ENCODE data around the gene HNMT. TPM values are rescaled to one million over a fixed set of nuclear protein-coding genes. Genes with fewer than 3 reads are reported as not detected.
"Not testable (repeated sequence)": the region's sequence is repeated elsewhere in the genome, so short reads cannot be mapped to it uniquely, and the experiment has no call there.

HNMT gene
- total and polyA plus RNA-seq, 11 donors = 4.5 to 38.1 (median 10.2) TPM

DNA sequence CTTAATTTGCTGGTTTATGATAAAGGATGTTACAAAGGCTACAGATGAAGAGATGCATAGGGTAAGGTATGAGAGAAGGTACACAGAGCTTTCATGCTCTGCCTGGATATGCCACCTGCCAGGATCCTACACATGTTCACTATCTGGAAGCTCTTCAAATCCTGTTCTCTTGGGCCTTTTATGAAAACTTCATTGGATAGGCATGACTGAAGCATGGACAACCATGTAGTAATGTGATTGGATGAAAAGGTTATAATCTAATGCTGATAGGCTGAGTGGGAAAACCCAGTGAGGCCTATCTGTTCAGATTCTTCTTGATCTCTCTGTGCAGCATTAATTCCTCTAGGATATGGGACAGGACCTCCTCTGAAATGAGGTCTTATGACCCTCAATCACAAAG is 26.8 kb downstream of the HNMT start:
- Histone ChIP-seq H3K27me3 (no peaks in the 10 kb centered on the region), H3K4me3 (no peak overlapping the region), H3K36me3 (peaks cover 0 to 23% (median 0%) of the 10 kb centered on the region in 9 donors), H3K4me1 (no peaks in the 10 kb centered on the region), H3K27ac (no peak overlapping the region), H3K9me3 (peaks cover 0 to 25% (median 0%) of the 10 kb centered on the region in 12 donors)
- DNase-seq (no peak), ATAC-seq (no peak)
- intact Hi-C loops (cut with DNase I) = no loop called here
- TF ChIP-seq POLR2A (IDR thresholded peaks at IDR 0.05) = no peak
- TF ChIP-seq, protein P1, sequence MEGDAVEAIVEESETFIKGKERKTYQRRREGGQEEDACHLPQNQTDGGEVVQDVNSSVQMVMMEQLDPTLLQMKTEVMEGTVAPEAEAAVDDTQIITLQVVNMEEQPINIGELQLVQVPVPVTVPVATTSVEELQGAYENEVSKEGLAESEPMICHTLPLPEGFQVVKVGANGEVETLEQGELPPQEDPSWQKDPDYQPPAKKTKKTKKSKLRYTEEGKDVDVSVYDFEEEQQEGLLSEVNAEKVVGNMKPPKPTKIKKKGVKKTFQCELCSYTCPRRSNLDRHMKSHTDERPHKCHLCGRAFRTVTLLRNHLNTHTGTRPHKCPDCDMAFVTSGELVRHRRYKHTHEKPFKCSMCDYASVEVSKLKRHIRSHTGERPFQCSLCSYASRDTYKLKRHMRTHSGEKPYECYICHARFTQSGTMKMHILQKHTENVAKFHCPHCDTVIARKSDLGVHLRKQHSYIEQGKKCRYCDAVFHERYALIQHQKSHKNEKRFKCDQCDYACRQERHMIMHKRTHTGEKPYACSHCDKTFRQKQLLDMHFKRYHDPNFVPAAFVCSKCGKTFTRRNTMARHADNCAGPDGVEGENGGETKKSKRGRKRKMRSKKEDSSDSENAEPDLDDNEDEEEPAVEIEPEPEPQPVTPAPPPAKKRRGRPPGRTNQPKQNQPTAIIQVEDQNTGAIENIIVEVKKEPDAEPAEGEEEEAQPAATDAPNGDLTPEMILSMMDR (IDR thresholded peaks at IDR 0.05) = no peak

DNA sequence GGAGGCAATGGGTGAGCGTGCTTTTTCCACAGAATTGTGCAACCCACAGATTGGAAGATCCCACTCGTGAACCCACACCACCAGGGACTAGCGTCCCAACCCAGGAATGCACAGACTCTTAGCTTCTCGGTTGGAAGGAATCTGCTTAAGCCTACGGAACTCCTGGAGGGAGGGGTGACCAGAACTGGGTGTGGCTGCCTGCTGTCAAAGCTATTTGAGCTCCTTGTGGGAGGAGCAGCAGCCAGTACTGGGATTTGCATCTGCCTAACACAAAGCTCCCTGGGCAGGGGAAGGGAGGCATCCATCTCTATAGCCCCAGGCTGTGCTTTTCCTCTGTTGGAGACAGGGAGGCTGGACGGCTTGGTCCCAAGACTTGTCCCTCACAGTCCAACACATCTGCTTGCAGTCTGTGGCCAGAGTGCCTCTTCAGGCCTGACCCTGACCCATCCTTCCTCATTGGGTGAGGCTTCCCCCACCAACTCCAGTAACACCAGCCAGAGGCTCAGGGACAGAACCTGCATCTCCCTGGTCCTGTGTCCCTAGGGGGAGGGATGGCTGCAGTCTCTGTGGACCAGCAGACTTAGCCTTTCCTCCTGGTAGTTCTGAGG is 27.9 kb downstream of the HNMT start:
- 88 to 98% (median 93%) methylated on average over 6 of the region's 6 CpGs for WGBS, 4 donors
- no peak overlapping the region for H3K27ac ChIP-seq

DNA sequence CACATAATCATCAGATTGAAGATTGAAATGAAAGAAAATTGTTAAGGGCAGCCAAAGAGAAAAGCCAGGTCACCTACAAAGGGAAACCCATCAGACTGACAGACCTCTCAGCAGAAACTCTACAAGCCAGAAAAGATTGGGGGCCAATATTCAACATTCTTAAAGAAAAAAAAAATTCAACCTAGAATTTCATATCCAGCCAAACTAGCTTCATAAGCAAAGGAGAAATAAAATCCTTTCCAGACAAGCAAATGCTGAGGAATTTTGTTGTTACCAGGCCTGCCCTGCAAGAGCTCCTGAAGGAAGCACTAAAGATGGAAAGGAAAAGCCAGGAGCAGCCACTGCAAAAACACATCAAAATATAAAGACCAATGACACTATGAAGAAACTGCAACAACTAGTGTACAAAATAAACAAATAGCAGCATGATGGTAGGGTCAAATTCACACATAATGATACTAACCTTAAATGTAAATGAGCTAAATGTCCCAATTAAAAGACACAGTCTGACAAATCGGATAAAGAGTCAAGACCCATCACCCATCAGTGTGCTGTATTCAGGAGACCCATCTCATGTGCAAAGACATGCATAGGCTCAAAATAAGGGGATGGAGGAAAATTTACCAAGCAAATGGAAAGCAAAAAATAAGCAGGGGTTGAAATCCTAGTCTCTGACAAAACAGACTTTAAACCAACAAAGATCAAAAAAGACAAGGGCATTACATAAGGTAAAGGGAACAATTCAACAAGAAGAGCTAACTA is 29.6 kb downstream of the HNMT start:
- WGBS, 4 donors = 81 to 97% (median 92%) methylated on average over 1 of the region's 1 CpG
- ATAC-seq; H3K27me3 ChIP-seq; intact Hi-C loops (cut with DNase I); H3K4me1 ChIP-seq; DNase-seq; H3K27ac ChIP-seq; H3K4me3 ChIP-seq: not testable (repeated sequence)
- peaks cover 0 to 19% (median 0%) of the 10 kb centered on the region in 9 donors for H3K36me3 ChIP-seq
- peaks cover 0 to 25% (median under 1%) of the 10 kb centered on the region in 12 donors for H3K9me3 ChIP-seq

More for the DNA sequence above, 27.9 kb downstream of the HNMT start:
- no peaks in the 10 kb centered on the region for H3K4me1 ChIP-seq
- peaks cover 0 to 27% (median under 1%) of the 10 kb centered on the region in 12 donors for H3K9me3 ChIP-seq
- H3K36me3 ChIP-seq = peaks cover 0 to 23% (median 0%) of the 10 kb centered on the region in 9 donors
- DNase-seq (peak in 1 of 5 donors; percentile 17), ATAC-seq (no peak)
- intact Hi-C loops (cut with DNase I) = no loop called here
- no peaks in the 10 kb centered on the region for H3K27me3 ChIP-seq
- TF ChIP-seq POLR2A (IDR thresholded peaks at IDR 0.05) = no peak
- TF ChIP-seq, protein P1 (IDR thresholded peaks at IDR 0.05) = no peak
- no peak overlapping the region for H3K4me3 ChIP-seq

DNA sequence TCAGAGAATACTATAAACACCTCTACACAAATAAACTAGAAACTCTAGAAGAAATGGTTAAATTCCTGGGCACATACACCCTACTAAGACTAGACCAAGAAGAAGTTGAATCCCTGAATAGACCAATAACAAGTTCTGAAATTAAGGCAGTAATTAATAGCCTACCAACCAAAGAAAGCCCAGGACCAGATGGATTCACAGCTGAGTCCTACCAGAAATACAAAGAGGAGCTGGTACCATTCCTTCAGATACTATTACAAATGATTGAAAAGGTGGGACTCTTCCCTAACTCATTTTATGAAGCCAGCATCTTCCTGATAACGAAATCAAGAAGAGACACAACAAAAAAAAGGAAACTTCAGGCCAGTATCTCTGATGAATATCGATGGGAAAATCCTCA is 31.1 kb downstream of the HNMT start:
- H3K9me3 ChIP-seq = peaks cover 0 to 25% (median 0%) of the 10 kb centered on the region in 12 donors
- intact Hi-C loops (cut with DNase I) = not testable (repeated sequence)

DNA sequence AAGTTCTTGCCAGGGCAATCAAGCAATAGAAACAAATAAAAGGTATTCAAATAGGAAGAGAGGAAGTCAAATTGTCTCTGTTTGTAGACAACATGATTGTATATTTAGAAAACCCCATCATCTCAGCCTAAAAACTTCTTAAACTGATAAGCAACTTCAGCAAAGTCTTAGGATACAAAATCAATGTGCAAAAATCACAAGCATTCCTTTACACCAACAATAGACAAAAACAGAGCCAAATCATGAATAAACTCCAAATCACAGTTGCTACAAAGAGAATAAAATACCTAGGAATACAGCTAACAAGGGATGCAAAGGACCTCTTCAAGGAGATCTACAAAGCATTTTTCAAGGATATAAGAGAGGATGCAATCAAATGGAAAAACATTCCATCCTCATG is 31.9 kb downstream of the HNMT start:
- H3K4me1 ChIP-seq; H3K27ac ChIP-seq; H3K4me3 ChIP-seq; ATAC-seq; H3K27me3 ChIP-seq; intact Hi-C loops (cut with DNase I); DNase-seq: not testable (repeated sequence)
- Histone ChIP-seq H3K36me3 (peaks cover 0 to 15% (median 0%) of the 10 kb centered on the region in 9 donors), H3K9me3 (peaks cover 0 to 25% (median 0%) of the 10 kb centered on the region in 12 donors)

More for the DNA sequence above, 31.1 kb downstream of the HNMT start:
- not testable (repeated sequence) for H3K4me3 ChIP-seq, DNase-seq, H3K36me3 ChIP-seq, ATAC-seq, H3K4me1 ChIP-seq, H3K27me3 ChIP-seq, H3K27ac ChIP-seq
- 71 to 87% (median 80%) methylated on average over 2 of the region's 2 CpGs for WGBS, 4 donors

All from heart left ventricle (tissue), 16 donors.